Uterus (tissue), 4 donors: Measurements from ENCODE around the gene ZNF69. TPM values are rescaled to one million over a fixed set of nuclear protein-coding genes. Genes with fewer than 3 reads are reported as not detected.
"Not testable (repeated sequence)": the region's sequence is repeated elsewhere in the genome, so short reads cannot be mapped to it uniquely, and the experiment has no call there.

Source experiments
- DNase-seq, 2 donors: peaks; one replicate each; pipeline ENCODE4 v3.0.0-alpha.2; 2019 to 2020
- H3K27ac ChIP-seq, 2 donors: fragments of 200-600 bp; sonication (generic); 1 replicate in 1 of 2; 2 replicates in 1 of 2; pipeline ENCODE4 v1.5.1; 2016 to 2018
- H3K27me3 ChIP-seq, 2 donors: fragments of 200-600 bp; sonication (generic); one replicate each; pipeline ENCODE4 v1.5.1; 2018 to 2019; ENCODE audit warnings: control low read depth in 1 of 2
- H3K36me3 ChIP-seq, 2 donors: fragments of 200-600 bp; sonication (generic); one replicate each; pipeline ENCODE4 v1.5.1; 2019; ENCODE audit warnings: control low read depth in 1 of 2
- H3K4me1 ChIP-seq, 2 donors: fragments of 200-600 bp; sonication (generic); one replicate each; pipeline ENCODE4 v1.5.1; 2018 to 2019; ENCODE audit warnings: control low read depth in 1 of 2
- H3K4me3 ChIP-seq, 2 donors: fragments of 200-600 bp; sonication (generic); 1 replicate in 1 of 2; 2 replicates in 1 of 2; pipeline ENCODE4 v1.5.1; 2018 to 2019; ENCODE audit warnings: mild to moderate bottlenecking in 1 of 2
- H3K9me3 ChIP-seq, 2 donors: fragments of 200-600 bp; sonication (generic); one replicate each; pipeline ENCODE4 v1.5.1; 2019; ENCODE audit warnings: control low read depth in 1 of 2
- CTCF ChIP-seq, 4 experiments: fragments of 200-600 bp in 2 of 4; fragments of 450-650 bp in 2 of 4; sonication (generic) in 2 of 4; IDR thresholded peaks; one replicate each; pipeline ENCODE4 v1.5.1; 2016 to 2019; ENCODE audit warnings: antibody characterized with exemption in 4 of 4, mild to moderate bottlenecking in 2 of 4, moderate library complexity in 1 of 4
- POLR2A ChIP-seq, 2 donors: fragments of 450-650 bp; IDR thresholded peaks; one replicate each; pipeline ENCODE4 v1.6.1; 2016; ENCODE audit warnings: antibody characterized with exemption in 2 of 2, mild to moderate bottlenecking in 1 of 2, moderate library complexity in 1 of 2
- intact Hi-C: fragments of 100-400 bp; cut with DNase I; formaldehyde crosslinking; loops from one replicate; pipeline ENCODE4 v1.15.1; 2023; ENCODE audit warnings: low total_unique reads
- total RNA-seq, 4 donors: library from RNA; depleted of rRNA in 3 of 4; stranded (reverse); fragments of >200 nt in 3 of 4; gene quantifications; one replicate each; pipeline versions ENCODE4 v1.1.0 to v1.2.4, GENCODE V29; 2014 to 2023
- donor health status: DM: yes; HTN: yes; CAD: no.

The ZNF69 gene
- total RNA-seq: 10 to 100 TPM in 2 of 4 donors, 1 to 10 TPM in 2; 1.2 to 16.1 (median 10.7) TPM

GRCh38 chr19:11887611-11888531 is at the start of gene ZNF69:
ZNF69 (plus strand) TSS chr19:11887782; CDS start chr19:11887924, 142 bp downstream.
- Histone ChIP-seq H3K27me3 (no peaks in the 10 kb centered on the region), H3K27ac (peak within 1 kb of the TSS; percentile 67 to 80), H3K36me3 (no peaks in the 10 kb centered on the region), H3K4me3 (peak within 1 kb of the TSS; percentile 62 to 82), H3K4me1 (no peaks in the 10 kb centered on the region), H3K9me3 (no peaks in the 10 kb centered on the region)
- TF ChIP-seq POLR2A (IDR thresholded peaks at IDR 0.05) (peak in 1 of 2 donors; percentile 31), CTCF (IDR thresholded peaks at IDR 0.05) (peak in 2 of 4 experiments; percentile 17 to 22)
- intact Hi-C loops: no loop called here
- DNase-seq: peak; percentile 75

DNA sequence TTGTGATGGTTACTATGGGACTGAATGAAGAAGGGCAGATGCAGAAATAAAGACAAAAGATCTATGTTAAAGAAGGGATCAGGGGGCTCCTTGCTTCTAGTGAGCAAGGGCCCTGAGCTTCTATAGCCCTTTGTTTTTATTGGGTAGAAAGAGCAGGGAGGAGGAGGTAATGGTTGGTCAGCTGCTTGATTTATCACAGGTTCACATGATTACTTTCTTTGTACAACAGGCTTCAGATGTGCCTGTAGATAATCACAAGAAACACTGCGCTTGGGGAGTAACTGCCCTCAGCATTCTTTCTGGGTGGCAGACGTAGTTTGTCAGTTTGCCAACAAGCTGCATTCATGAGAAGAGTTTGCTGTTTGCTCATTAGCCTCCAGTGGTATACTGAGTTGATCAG is 43.9 kb upstream of the ZNF69 start:
- intact Hi-C loops: no loop called here
- TF ChIP-seq CTCF (IDR thresholded peaks at IDR 0.05) (no peak), POLR2A (IDR thresholded peaks at IDR 0.05) (no peak)

GRCh38 chr19:11847615-11848014 is 40.0 kb upstream of the ZNF69 start:
- H3K4me1 ChIP-seq, H3K27me3 ChIP-seq, H3K4me3 ChIP-seq, H3K27ac ChIP-seq, H3K9me3 ChIP-seq, intact Hi-C loops, H3K36me3 ChIP-seq, DNase-seq: not testable (repeated sequence)

More for the DNA sequence above, 43.9 kb upstream of the ZNF69 start:
- Histone ChIP-seq H3K36me3 (no peaks in the 10 kb centered on the region), H3K4me1 (no peaks in the 10 kb centered on the region), H3K4me3 (no peak overlapping the region), H3K9me3 (no peaks in the 10 kb centered on the region), H3K27me3 (no peaks in the 10 kb centered on the region), H3K27ac (no peak overlapping the region)
- DNase-seq: no peak

DNA sequence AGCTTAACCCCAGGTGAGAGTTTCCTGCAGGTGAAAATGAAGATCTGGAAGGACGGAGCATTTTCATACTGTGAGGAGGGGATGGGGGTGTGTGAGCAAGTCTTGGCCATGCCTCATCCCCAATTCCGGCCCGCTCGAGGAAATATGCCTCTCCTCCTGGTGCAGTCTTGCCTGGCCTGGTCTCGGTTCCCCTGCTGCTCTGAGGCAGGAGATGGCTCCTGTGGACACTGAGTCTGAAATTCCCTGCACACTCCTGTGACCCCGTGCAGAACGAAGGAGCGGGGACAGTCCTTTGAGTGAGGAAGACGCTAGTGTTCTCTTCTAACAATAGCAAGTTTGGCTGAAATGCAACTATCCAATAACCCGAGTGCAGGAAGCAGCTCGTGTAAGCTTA is 39.4 kb upstream of the ZNF69 start:
- H3K9me3 ChIP-seq: no peaks in the 10 kb centered on the region
- no peaks in the 10 kb centered on the region for H3K27me3 ChIP-seq
- peak overlapping the region; percentile 54 to 63 for H3K4me3 ChIP-seq
- no peaks in the 10 kb centered on the region for H3K4me1 ChIP-seq
- H3K36me3 ChIP-seq: no peaks in the 10 kb centered on the region
- intact Hi-C loops: no loop called here
- no peak for DNase-seq
- no peak overlapping the region for H3K27ac ChIP-seq
- TF ChIP-seq POLR2A (IDR thresholded peaks at IDR 0.05): no peak
- TF ChIP-seq CTCF (IDR thresholded peaks at IDR 0.05): no peak

- no peaks in the 10 kb centered on the region for H3K9me3 ChIP-seq
- H3K27ac ChIP-seq: peak within 1 kb of the TSS; percentile 35 to 45
- intact Hi-C loops: no loop called here
- DNase-seq: peak; percentile 79 to 82
- no peak for TF ChIP-seq CTCF (IDR thresholded peaks at IDR 0.05)
- TF ChIP-seq POLR2A (IDR thresholded peaks at IDR 0.05): no peak
- no peaks in the 10 kb centered on the region for H3K36me3 ChIP-seq
- peak within 1 kb of the TSS; percentile 54 to 63 for H3K4me3 ChIP-seq
- H3K4me1 ChIP-seq: no peaks in the 10 kb centered on the region
- H3K27me3 ChIP-seq: no peaks in the 10 kb centered on the region
Measured at GRCh38 chr19:11848594-11849469, 38.8 kb upstream of the ZNF69 start, which contains the start of gene ZNF439. ZNF439 (plus strand) TSS chr19:11848726; CDS start chr19:11848868, 142 bp downstream.

DNA sequence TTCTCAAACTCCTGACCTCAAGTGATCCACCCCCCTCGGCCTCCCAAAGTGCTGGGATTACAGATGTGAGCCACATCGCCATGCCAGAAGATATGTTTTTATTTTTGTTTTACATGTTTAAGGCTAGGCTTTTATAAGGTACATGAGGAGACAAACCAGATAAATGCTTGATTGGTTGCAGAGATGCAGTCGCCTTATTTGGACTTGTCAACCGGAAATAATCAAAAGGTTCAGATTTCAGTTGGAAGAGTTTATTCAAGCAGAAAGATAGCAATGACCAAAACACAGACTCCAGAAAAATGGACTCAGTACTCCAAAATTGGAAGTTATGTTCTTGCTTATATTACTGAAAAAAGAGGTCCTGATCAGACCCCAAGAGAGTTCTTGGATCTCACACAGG is 37.3 kb upstream of the ZNF69 start:
- H3K27ac ChIP-seq, H3K9me3 ChIP-seq, H3K27me3 ChIP-seq, H3K36me3 ChIP-seq, DNase-seq, H3K4me1 ChIP-seq, H3K4me3 ChIP-seq, intact Hi-C loops: not testable (repeated sequence)
